Hematopoietic multipotent progenitor cell treated with erythropoietin and hydrocortisone succinate and interleukin-3 and kit ligand, for 17 days (in vitro differentiated cells): ENCODE measurements around the gene SLC39A7.

Experiments used
- DNase-seq: peaks from one replicate; pipeline ENCODE4 v3.0.0-alpha.2; 2015; ENCODE audit warnings: low spot score

SLC39A7 gene

DNA sequence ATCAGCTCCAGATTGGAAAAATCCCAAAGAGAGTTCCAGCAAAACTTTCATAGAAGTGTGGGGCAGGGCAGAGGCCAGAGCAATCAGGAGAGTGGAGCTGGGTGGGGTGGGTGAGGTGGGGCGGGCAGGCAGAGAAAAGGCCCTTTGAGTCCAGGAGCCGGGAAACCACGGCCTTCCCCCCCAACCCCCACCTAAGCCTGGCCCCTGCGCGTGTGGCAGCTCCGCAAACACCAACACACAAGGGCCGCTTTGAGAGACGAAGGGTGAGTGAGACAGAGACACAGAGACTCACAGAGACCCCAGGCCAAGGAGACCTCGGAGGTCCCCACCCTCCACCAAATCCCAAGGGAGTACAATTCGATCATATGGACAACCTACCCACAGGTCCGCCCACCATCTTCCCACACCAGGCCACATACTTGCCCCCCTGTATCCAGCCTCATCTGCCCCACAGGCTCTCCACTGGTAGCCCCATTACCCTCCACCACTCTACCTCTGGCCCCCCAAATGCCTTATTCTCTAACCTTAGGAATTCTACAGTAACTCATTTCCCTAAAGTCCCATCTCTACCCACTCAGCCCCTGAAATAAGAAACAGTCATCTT lies 10.1 kb upstream of the SLC39A7 start:
- no peak for DNase-seq

DNA sequence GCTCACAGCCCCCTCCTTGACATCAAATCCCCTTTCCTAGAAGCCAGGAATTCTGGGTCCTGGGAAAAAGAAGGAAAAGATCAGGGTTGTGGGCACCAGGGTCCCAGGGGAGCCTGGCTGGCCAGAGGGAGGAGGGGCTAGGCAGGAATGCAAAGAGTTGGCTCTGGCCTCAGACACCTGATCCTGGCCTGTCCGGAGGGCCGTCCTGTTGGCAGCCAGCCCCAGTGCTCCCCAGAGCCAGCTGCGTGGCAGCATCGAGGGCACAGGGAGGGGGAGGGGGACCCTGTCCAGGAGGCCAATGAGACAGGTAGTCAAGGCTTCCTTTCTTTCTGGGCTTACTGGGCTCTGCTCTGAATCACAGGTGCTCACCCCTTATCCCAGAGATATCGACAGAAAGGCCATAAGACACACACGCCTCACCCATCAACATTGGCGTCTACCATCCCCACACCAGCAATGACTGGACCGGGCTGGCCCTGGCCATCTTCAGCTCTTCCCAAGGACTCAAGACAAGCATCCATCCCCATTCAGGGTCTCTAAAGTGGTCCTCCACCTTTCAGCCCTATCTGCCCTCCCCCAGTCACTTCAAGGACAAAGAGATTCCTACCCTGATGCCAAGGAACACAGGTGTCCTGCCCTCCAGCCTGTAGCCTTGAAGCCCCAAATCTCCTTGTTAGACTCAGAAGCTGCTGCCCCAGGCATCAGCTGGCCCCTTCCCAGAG lies 9.1 kb upstream of the SLC39A7 start:
- no peak for DNase-seq

DNA sequence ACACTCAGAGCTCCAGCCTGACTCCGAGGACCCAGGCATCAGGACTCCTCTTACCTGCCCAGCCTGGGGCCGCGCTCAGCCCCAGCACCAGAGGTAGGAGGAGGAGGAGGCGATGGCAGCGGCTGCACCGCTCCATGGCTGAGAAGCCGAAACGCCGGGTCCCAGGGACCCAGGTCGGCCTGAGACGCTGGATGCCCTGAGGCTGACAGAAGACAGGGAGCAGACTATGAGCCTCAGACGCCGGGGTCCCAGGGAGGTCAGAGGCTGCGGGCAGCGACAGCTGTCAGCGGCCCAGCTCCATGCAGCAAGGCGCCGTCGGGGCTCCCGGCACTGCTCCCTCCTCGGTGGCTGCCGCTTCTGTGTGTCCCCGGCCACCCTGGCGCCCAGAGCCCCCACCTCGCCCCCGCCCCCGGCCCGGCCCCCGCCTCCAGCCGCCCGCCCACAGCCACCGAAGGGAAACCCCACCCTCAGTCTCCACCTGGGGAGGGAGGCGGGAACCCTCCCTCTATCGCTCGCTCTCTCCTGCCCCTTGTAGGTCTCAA lies 8.5 kb upstream of the SLC39A7 start, which contains the start of gene COL11A2:
TSS of gene COL11A2 (minus strand) at position 363 of the 542 bp plus-strand sequence. CDS start at position 136, 227 bp downstream.
- DNase-seq, result no peak

DNA sequence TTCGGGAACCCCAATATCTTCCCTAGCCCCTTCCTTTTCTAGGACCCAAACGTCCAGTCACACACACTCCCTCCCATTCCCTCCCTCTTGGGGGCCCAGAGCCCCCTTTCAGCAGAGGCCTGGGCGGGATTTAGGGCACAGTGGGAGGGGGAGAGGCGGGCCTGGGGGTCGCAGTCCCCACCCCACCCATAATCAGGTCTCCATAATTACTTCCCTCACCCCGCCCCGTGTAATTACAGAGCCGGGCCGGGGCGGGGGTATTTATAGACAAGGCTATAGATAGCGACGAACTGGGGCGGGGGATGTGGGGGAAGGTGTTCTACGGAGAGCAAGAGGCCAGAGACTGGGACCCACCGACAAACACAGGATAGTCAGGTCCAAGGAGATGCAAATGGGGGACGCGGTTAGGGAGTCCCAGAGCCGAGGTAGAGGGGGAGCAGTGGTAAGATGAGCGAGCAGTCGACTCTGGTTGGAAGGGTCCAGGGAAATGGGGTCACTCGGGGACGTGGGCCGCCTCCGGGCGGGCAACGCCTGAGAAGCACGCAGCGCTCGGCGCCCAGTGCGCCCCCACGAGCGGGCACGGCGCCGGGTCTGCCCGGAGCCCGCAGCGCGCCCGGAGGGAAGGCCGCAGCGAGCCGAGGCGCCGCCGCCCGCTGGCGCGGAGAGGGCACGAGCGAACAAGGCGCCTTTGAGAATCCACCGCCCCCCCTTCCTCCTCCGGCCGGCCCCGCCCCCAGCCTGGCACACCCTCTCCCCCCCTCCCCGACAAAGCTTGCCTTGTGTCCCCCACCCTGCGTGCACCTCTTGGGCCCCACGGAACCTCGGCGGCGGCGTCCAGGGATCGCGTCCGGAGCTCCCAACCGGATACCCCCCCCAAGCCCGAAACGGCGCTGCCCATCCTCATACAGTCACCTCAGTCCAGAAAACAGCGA lies 7.7 kb upstream of the SLC39A7 start:
- DNase-seq, result no peak

DNA sequence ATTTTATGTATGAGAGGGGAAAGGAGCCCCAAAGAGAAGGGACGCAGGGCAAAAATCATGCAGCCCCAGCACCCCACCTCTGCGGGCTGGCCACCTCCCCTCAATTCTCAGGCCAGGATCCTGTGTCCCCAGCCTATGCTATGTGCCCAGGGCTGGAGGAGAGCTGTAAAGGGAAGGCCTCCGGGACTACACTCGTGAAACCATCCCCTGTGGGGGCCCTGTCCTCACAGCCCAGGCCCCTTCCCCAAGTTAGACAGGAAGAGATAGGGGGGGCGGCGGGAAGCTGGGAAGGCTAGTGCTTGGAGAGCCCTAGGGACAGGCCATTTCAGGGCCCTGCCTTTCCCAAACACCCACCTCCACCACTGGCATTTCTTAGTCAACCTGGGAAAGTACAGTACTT lies 7.0 kb upstream of the SLC39A7 start:
- no peak for DNase-seq

DNA sequence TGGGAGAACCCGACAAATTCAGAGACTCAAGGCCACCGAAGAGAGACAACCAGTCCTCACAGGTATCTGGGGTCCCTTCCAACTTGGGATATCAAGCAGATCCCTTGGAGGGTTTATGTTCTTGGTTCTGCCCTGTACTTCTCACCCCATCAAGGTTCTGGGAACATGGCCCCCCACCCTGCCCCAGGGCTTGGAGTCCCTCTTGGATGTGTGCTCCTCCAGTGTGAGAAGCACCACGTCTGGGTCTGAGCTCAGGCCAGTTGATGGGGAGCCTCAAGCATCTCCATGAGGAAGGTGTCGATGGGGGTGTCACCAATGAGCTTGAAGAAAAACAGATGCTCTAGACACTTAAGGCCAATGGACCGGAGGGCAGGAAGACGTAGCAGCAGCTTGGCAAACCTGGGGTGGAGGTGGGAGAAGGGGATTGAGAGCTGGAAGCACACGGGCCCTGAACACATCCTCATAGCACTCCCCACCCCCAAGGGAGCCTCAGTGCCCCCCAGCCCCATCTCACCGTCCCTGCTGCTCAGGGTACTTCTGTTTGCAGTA lies 6.2 kb upstream of the SLC39A7 start:
- DNase-seq, result no peak

DNA sequence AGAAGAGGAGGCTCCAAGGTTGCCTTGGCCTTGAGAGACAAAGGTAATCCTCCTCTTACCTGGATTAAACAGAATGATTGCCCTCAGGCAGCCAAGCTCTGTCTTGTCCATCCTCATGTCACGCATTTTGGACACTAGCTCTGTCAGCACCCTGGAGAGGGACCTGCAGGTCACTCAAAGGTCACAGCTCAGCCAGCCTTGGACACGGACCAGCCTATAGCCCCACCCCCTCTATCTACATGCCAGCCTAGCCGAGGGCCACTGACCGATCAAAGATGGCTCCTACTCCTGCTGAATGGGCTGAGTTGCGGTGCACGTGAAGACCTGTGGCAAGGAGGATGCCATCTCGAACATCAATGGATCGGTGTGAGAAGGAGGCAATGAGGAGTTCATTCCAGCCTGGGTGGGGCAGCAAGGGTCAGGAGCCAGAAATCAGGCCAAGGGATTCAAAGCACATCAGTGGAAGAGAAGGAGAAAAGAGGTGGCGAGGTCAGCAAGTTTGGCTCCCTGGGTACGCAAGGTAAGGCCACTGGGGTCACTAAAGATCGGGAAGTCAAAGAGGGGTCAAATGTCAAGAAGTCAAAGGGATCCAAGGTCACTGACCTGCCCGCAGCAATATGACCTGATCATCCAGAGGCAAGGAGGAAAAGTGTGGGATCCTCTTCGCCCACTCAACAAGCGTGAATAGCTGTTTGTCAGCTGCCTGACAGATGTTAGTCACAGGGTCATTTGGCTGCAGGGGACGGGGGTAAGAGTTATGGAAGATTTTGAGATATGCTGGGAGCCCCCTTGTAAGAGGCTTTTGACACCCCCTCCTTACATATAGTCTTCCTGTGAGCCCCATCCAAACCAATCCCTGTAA lies 5.1 kb upstream of the SLC39A7 start:
- DNase-seq, result no peak

DNA sequence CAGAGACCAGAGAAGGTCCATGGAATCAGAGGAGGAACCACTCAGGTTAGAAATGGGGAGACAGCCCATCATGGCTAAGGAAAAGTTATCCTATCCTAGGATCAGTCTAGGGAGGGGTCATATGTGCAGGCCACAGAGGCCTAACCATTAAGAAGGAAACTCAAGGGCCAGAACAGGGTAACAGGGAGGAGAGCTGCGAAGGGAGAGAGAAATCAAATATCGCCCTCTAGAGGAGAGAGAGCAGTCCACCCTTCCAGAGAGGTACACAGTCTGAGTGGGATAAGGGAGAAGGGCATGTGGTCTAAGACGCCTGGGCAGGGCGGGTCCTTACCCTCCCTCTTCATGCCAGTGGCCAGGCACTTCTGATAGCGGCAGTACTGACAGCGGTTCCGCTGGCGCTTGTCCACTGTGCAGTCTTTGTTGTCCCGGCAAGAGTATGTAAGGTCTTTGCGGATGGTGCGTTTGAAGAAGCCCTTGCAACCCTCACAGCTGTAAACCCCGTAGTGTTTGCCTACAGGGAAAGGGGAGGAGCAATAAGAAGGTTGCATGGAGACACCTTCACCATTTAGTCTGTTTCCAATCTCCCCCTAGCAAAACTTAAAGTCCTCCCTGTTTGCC lies 3.1 kb upstream of the SLC39A7 start:
- peak; percentile 86 for DNase-seq

DNA sequence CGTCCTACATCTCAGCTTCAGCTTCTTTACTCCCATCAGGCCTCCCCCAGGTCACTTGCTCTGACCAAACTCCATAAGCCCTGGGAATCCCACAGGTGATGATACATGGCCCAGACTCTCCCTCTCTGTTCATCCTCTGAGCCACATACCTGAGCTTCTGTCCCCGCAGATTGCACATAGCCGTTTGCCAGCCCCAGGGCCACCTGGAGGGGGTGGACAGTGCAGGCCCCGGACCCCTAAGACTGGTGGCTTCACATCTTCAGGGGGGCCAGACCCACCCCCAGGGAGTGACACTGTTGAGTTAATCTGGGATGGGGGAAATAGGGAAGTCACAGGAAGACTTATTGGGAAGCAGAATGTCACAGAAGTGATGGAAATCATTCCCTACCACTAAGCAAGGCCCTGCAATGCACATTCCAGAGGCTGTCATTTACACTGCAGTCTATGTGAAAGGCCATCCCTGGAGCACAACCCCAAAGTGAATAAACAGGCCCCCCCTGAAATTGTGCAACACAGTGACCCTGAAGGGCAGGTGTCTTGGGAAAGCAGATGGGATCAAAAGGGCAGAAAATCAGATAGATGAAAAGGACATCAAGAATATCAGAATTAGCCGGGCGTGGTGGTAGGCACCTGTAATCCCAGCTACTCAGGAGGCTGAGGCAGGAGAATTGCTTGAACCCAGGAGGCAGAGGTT lies 2.4 kb upstream of the SLC39A7 start:
- no peak for DNase-seq

DNA sequence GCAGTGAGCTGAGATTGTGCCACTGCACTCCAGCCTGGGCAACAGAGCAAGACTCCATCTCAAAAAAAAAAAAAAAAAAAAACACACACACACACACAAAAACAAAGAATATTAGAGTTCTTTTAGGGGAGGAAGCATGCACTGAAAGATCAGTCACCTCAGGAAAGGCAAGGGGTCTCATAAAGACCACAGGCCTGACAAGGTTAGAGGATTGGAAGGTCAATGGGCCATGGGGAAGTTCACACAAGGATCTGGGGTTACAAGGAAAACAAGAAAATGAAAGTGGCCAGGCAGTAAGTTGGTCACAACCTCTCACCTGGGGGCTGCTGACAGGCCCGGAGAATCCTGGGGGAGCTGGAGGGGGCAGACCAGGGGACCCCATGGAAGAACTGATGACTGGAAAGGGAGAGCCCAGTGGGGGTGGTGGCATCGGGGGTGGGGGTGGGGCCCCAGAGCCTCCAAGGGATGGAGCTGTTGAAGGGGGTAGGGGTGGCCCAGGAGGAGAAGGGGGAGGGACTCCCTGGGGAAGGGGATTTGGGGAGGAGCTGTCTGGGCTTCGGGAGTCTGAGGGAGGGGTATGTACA lies 1.7 kb upstream of the SLC39A7 start:
- peak; percentile 13 for DNase-seq

DNA sequence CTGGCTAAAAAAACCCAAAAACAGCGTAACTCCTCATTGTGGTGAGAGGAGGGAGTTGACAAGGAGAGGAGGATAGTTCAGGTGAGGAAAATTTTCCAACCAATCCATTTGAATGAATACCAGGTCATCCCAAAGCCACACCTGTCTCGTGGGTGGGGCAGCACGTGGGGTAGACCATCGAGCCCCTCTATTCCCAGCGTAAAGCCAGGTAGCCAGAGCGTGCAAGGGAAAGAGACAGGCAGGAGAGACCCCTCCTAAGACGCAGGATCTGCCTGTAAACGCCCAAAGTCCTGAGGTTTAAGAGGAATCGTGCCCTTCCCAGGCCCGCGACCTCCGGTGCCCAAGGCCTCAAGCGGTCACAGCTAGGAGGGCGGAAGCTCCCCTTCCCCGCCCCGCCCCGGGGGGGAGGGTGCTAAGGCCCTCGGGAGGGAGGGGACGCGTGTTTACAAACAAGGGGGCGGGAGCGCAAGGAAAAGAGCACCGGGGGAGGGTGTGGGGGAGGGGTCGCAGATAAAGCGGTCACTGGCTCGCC lies 914 bp upstream of the SLC39A7 start:
- peak; percentile 86 for DNase-seq

DNA sequence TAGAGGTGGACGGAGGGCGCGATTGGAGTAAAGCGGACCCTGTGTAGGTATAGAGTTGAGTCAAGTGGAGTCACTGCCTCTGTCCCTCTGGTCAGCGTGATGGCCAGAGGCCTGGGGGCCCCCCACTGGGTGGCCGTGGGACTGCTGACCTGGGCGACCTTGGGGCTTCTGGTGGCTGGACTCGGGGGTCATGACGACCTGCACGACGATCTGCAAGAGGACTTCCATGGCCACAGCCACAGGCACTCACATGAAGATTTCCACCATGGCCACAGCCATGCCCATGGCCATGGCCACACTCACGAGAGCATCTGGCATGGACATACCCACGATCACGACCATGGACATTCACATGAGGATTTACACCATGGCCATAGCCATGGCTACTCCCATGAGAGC lies 479 bp downstream of the SLC39A7 start:
- DNase-seq, result no peak

DNA sequence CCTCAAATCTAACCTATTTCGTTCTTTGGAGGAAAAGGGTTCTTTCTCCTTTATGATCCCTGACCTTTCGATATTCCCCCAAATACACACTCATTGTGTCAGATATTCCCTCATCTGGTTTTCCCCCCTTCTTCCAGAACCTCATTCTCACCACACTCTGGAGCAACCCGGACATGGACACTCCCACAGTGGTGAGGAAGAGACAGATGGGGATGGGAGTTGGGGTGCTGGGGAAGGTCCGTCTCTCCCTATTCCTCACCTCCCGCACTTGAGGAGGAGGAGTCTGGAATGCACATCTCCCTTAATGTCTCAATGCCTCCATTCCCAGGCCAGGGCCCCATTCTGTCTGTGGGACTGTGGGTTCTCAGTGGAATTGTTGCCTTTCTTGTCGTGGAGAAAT lies 1.3 kb downstream of the SLC39A7 start:
- no peak for DNase-seq

DNA sequence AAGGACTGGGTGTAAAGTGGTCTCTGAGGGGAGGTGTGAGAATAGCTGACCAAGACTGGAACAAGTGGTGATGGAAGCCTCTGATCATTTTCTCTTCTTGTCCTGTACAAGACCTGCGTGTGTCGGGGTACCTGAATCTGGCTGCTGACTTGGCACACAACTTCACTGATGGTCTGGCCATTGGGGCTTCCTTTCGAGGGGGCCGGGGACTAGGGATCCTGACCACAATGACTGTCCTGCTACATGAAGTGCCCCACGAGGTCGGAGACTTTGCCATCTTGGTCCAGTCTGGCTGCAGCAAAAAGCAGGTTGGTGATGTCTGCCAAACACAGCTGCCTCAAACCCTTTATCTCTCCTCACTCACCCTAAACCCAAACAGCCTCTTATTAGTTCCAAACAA lies 2.1 kb downstream of the SLC39A7 start:
- no peak for DNase-seq

DNA sequence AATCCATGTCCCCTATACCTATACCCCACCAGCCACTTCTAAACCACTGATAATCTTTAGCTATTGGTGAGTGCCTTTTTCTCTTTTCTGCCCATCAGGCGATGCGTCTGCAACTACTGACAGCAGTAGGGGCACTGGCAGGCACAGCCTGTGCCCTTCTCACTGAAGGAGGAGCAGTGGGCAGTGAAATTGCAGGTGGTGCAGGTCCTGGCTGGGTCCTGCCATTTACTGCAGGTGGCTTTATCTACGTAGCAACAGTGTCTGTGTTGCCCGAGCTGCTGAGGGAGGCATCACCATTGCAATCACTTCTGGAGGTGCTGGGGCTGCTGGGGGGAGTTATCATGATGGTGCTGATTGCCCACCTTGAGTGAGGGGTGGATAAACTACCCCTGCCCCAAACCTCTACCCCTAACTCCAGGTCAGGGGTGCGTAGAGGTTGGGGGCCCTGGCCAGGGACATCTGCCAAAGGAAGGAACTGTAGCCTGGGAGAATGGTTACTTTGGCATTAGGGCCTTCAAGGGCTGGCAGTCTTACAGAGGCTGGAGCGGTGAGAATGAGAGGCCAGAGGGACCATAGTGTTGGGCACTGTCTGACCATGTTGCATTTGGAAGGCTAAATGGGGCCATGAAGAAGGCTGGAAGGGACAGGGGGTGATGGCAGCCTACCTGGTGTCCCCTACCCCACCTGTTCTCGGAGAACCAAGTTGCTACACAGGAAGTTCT lies 2.9 kb downstream of the SLC39A7 start:
- DNase-seq, result no peak

DNA sequence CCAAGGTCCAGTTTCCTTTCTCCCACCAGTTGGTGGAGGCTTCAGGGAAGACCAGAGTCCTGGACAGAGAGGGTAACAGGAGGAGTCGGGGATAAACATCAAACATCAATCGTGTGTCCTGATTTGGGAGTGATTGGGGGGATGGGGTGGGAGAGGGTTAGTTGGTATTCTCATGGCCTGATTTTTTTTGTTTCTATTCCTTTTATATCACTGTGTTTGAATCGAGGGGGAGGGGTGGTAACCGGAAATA lies 3.4 kb downstream of the SLC39A7 start:
- DNase-seq, result no peak

DNA sequence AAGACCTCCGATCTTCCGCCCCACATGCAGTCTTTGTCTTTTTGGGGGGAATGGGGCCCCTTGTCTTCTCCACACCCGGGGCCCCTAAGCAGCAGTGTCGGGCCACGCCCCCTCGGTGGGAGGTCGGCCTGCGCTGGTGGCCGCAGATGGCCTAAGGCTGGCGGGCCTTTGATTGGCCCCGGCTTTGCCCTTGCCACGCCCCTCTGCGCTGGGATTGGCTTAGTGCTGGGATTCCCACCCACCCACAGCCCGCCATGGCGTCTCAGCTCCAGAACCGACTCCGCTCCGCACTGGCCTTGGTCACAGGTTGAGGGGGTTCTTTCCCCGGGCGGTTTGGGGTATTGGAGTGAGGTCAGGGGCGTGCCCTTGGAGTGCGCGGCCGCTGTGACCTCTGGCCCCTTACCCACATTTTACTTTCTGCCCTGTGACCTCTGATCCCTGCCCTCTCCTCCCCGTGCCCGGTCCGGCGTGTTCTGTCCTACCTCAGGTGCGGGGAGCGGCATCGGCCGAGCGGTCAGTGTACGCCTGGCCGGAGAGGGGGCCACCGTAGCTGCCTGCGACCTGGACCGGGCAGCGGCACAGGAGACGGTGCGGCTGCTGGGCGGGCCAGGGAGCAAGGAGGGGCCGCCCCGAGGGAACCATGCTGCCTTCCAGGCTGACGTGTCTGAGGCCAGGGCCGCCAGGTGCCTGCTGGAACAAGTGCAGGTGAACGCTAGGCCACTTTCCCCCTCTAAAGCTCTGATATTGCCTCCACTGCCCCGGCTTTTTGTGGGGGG lies 3.9 kb downstream of the SLC39A7 start, which contains the start of gene HSD17B8:
TSS of gene HSD17B8 (plus strand) at position 241 of the 776 bp plus-strand sequence. CDS start at position 255, 14 bp downstream.
- peak; percentile 92 for DNase-seq
